Stomach (tissue), 9 donors: Measurements from ENCODE around the gene FBXL17. TPM values are rescaled to one million over a fixed set of nuclear protein-coding genes. Genes with fewer than 3 reads are reported as not detected.

Experiments
- DNase-seq, 2 donors: peaks; one replicate each; pipeline versions ENCODE4 v3.0.0 to v3.0.0-alpha.2; 2013 to 2019
- H3K27ac ChIP-seq, 5 donors: fragments of 200-600 bp in 4 of 5; sonication (generic) in 4 of 5; one replicate each; pipeline ENCODE4 v1.5.1; 2013 to 2019; ENCODE audit warnings: mild to moderate bottlenecking in 1 of 5, moderate library complexity in 1 of 5
- H3K27me3 ChIP-seq, 3 donors: fragments of 200-600 bp; sonication (generic); one replicate each; pipeline ENCODE4 v1.5.1; 2017 to 2019; ENCODE audit warnings: mixed run types in 1 of 3
- H3K36me3 ChIP-seq, 4 donors: fragments of 200-600 bp; sonication (generic); 1 replicate in 3 of 4; 2 replicates in 1 of 4; pipeline ENCODE4 v1.5.1; 2016 to 2019
- H3K4me1 ChIP-seq, 4 donors: fragments of 200-600 bp; sonication (generic); one replicate each; pipeline ENCODE4 v1.5.1; 2016 to 2019
- H3K4me3 ChIP-seq, 4 donors: fragments of 200-600 bp; sonication (generic) in 3 of 4; one replicate each; pipeline ENCODE4 v1.5.1; 2016 to 2019; ENCODE audit warnings: mild to moderate bottlenecking in 1 of 4
- H3K9me3 ChIP-seq, 4 donors: fragments of 200-600 bp; sonication (generic); one replicate each; pipeline ENCODE4 v1.5.1; 2016 to 2019
- EP300 ChIP-seq: sonication (generic); formaldehyde crosslinking; IDR thresholded peaks from one replicate; pipeline ENCODE4 v1.6.1; 2017; ENCODE audit warnings: antibody characterized with exemption
- POLR2A ChIP-seq, 4 donors: fragments of 450-650 bp; IDR thresholded peaks; one replicate each; pipeline ENCODE4 v1.6.1; 2016; ENCODE audit warnings: antibody characterized with exemption in 4 of 4, control low read depth in 2 of 4, mild to moderate bottlenecking in 1 of 4, moderate library complexity in 1 of 4
- POLR2AphosphoS5 ChIP-seq, 3 donors: sonication (generic); formaldehyde crosslinking; IDR thresholded peaks; one replicate each; pipeline ENCODE4 v1.6.1; 2016; ENCODE audit warnings: antibody characterized with exemption in 3 of 3
- WGBS, 5 donors: extraction: QIAGEN DNeasy Blood & Tissue Kit in 3 of 5; methylation state at CpG; one replicate each; pipeline versions ENCODE4 v1.1.5 to v1.1.7; 2013 to 2018; 5-methylcytosine and 5-hydroxymethylcytosine counted together
- intact Hi-C: fragments of 100-400 bp; cut with DNase I; formaldehyde crosslinking; loops from one replicate; pipeline ENCODE4 v1.15.1; 2023; ENCODE audit warnings: low total_unique reads
- polyA plus RNA-seq, 3 donors: library from polyadenylated mRNA; stranded (reverse); fragments of 200-250 nt; gene quantifications; one replicate each; pipeline ENCODE4 v1.2.3, GENCODE V29; 2013
- total RNA-seq, 5 donors: library from RNA; depleted of rRNA; stranded (reverse); fragments of >200 nt; gene quantifications; one replicate each; pipeline versions ENCODE4 v1.1.0 to v1.2.3, GENCODE V29; 2014 to 2016
- TF ChIP-seq, protein P1 (sequence below), 7 experiments: fragments of 450-650 bp in 4 of 7; fragments of 200-600 bp in 3 of 7; sonication (generic) in 3 of 7; IDR thresholded peaks; one replicate each; pipeline ENCODE4 v1.5.1; 2016 to 2019; ENCODE audit warnings: antibody characterized with exemption in 7 of 7, control low read depth in 2 of 7, mild to moderate bottlenecking in 1 of 7
- donor health status: healthy with polysubstance abuse.
- donor health status: Bipolar disorder and iron deficiency.
- donor health status: healthy.

FBXL17 gene
- total and polyA plus RNA-seq, 8 donors, result 3.8 to 28.0 (median 14.4) TPM

- no peaks in the 10 kb centered on the region for H3K27me3 ChIP-seq
- H3K9me3 ChIP-seq, result no peaks in the 10 kb centered on the region
- no peaks in the 10 kb centered on the region for H3K36me3 ChIP-seq
- WGBS, 5 donors, result 55 to 77% (median 57%) methylated on average over 4 of the region's 4 CpGs
- peak in 1 of 2 donors; percentile 32 for DNase-seq
- H3K27ac ChIP-seq, result no peak overlapping the region
- H3K4me1 ChIP-seq, result no peaks in the 10 kb centered on the region
- H3K4me3 ChIP-seq, result no peak overlapping the region
- intact Hi-C loops, result no loop called here
- no peak for TF ChIP-seq POLR2A (IDR thresholded peaks at IDR 0.05)
- TF ChIP-seq, protein P1, sequence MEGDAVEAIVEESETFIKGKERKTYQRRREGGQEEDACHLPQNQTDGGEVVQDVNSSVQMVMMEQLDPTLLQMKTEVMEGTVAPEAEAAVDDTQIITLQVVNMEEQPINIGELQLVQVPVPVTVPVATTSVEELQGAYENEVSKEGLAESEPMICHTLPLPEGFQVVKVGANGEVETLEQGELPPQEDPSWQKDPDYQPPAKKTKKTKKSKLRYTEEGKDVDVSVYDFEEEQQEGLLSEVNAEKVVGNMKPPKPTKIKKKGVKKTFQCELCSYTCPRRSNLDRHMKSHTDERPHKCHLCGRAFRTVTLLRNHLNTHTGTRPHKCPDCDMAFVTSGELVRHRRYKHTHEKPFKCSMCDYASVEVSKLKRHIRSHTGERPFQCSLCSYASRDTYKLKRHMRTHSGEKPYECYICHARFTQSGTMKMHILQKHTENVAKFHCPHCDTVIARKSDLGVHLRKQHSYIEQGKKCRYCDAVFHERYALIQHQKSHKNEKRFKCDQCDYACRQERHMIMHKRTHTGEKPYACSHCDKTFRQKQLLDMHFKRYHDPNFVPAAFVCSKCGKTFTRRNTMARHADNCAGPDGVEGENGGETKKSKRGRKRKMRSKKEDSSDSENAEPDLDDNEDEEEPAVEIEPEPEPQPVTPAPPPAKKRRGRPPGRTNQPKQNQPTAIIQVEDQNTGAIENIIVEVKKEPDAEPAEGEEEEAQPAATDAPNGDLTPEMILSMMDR (IDR thresholded peaks at IDR 0.05), result no peak
- TF ChIP-seq POLR2AphosphoS5 (IDR thresholded peaks at IDR 0.05), result no peak
- TF ChIP-seq EP300, result no peak
Measured at GRCh38 chr5:107893642-107894041, 488.3 kb downstream of the FBXL17 start.

GRCh38 chr5:107889387-107889786, 492.5 kb downstream of the FBXL17 start:
- TF ChIP-seq POLR2A (IDR thresholded peaks at IDR 0.05), result no peak
- TF ChIP-seq POLR2AphosphoS5 (IDR thresholded peaks at IDR 0.05), result no peak
- TF ChIP-seq EP300, result no peak
- TF ChIP-seq, protein P1 (IDR thresholded peaks at IDR 0.05), result no peak
- intact Hi-C loops, result no loop called here
- Histone ChIP-seq H3K27me3 (no peaks in the 10 kb centered on the region), H3K36me3 (no peaks in the 10 kb centered on the region), H3K4me3 (no peak overlapping the region), H3K4me1 (peaks cover 0 to 7% (median 0%) of the 10 kb centered on the region in 4 donors), H3K27ac (no peak overlapping the region), H3K9me3 (no peaks in the 10 kb centered on the region)
- no peak for DNase-seq
- WGBS, 5 donors, result 75 to 83% (median 79%) methylated on average over 3 of the region's 3 CpGs

DNA sequence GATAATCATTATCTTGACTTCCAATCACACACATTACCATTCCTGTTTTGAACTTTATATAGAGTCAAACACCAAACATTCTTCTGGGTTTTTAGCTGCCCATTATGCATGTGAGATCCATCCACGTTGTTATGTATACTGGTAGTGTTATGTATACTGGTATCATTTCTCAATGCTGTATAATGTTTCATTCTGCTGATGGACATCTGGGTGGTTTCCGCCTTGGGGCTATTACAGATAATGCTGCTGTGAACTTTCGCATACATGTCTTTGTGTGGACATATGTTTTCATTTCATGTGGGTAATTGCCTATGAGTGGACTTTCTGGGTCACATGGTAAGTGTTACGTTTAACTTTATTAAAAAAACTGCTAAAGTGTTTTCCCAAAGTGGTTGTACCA, 493.4 kb downstream of the FBXL17 start:
- intact Hi-C loops, result no loop called here
- H3K27ac ChIP-seq, result no peak overlapping the region

GRCh38 chr5:107887166-107887943, 494.5 kb downstream of the FBXL17 start:
- no peak for DNase-seq
- 24 to 41% (median 27%) methylated on average over 11 of the region's 11 CpGs for WGBS, 5 donors
- Histone ChIP-seq H3K27me3 (no peaks in the 10 kb centered on the region), H3K4me3 (no peak overlapping the region), H3K27ac (no peak overlapping the region), H3K9me3 (no peaks in the 10 kb centered on the region), H3K4me1 (peaks cover 0 to 7% (median 0%) of the 10 kb centered on the region in 4 donors), H3K36me3 (no peaks in the 10 kb centered on the region)
- intact Hi-C loops, result no loop called here
- TF ChIP-seq POLR2AphosphoS5 (IDR thresholded peaks at IDR 0.05) (no peak), EP300 (no peak), POLR2A (IDR thresholded peaks at IDR 0.05) (no peak)
- TF ChIP-seq, protein P1 (IDR thresholded peaks at IDR 0.05), result no peak

More for the DNA sequence above, 493.4 kb downstream of the FBXL17 start:
- H3K9me3 ChIP-seq, result no peaks in the 10 kb centered on the region
- no peaks in the 10 kb centered on the region for H3K27me3 ChIP-seq
- no peaks in the 10 kb centered on the region for H3K36me3 ChIP-seq
- no peak for DNase-seq
- WGBS, 5 donors, result 97 to 99% (median 98%) methylated on average over 4 of the region's 4 CpGs
- peaks cover 0 to 7% (median 0%) of the 10 kb centered on the region in 4 donors for H3K4me1 ChIP-seq
- TF ChIP-seq POLR2AphosphoS5 (IDR thresholded peaks at IDR 0.05) (no peak), POLR2A (IDR thresholded peaks at IDR 0.05) (no peak)
- no peak overlapping the region for H3K4me3 ChIP-seq

DNA sequence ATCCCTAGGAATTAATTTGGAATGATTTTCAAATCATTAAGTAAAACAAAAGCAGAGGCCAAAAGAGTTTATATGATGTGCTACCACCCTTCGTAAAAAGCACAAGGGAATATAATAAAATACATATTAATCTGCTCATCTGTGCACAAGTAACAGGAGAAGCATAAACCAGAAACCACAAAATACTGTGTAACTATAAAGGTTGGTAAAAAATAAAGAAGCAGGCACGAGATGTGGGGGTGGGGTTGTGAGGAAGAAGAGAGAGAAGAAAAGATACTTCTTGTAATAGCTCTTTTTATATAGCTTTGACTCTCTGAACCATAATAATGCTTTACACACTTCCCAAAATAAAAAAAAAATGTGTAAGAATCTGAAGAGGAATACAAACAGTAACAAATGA, 496.3 kb downstream of the FBXL17 start:
- Histone ChIP-seq H3K9me3 (no peaks in the 10 kb centered on the region), H3K4me3 (no peak overlapping the region), H3K36me3 (peaks cover 0 to 3% (median 0%) of the 10 kb centered on the region in 4 donors), H3K27ac (no peak overlapping the region), H3K27me3 (no peaks in the 10 kb centered on the region), H3K4me1 (peaks cover 0 to 7% (median 0%) of the 10 kb centered on the region in 4 donors)
- DNase-seq, result no peak
- WGBS, 5 donors, result 82 to 95% (median 90%) methylated on average over 2 of the region's 2 CpGs
- TF ChIP-seq EP300 (no peak), POLR2AphosphoS5 (IDR thresholded peaks at IDR 0.05) (no peak), POLR2A (IDR thresholded peaks at IDR 0.05) (no peak)
- TF ChIP-seq, protein P1 (IDR thresholded peaks at IDR 0.05), result no peak
- intact Hi-C loops, result no loop called here
